OCI-LY3 (cell line): ENCODE measurements around the gene TM9SF2.

Experiments used
- H2AFZ ChIP-seq: fragments of 200-600, 300-600 bp; shearing (Covaris generic); 2 replicates; pipeline ENCODE4 v1.6.0; 2014; ENCODE audit warnings: antibody characterized with exemption, low read depth, low read length
- H3K27ac ChIP-seq: fragments of 200-600, 300-600 bp; sonication (generic); 2 replicates; pipeline ENCODE4 v1.5.1; 2014; ENCODE audit warnings: mild to moderate bottlenecking, low read length, moderate library complexity, mixed read lengths
- H3K27me3 ChIP-seq: fragments of 200-600, 300-600 bp; sonication (generic); 2 replicates; pipeline ENCODE4 v1.6.1; 2014; ENCODE audit warnings: low read depth, low read length, mixed read lengths
- H3K36me3 ChIP-seq: fragments of 200-600, 300-600 bp; sonication (generic); replicated peaks from 2 replicates; pipeline ENCODE3; 2014; ENCODE audit warnings: low read depth, low read length, mixed read lengths
- H3K4me1 ChIP-seq: fragments of 300-600, 200-600 bp; sonication (generic); 2 replicates; pipeline ENCODE4 v1.6.1; 2014; ENCODE audit warnings: low read length, mixed read lengths
- H3K4me2 ChIP-seq: fragments of 200-600, 300-600 bp; sonication (generic); 2 replicates; pipeline ENCODE4 v1.6.1; 2014; ENCODE audit warnings: low read length, mixed read lengths
- H3K4me3 ChIP-seq: fragments of 300-600, 200-600 bp; sonication (generic); 2 replicates; pipeline ENCODE4 v1.5.1; 2014; ENCODE audit warnings: antibody characterized with exemption, mild to moderate bottlenecking, low read length, moderate library complexity
- H3K79me2 ChIP-seq: fragments of 300-600, 200-600 bp; shearing (Covaris generic); 2 replicates; pipeline ENCODE4 v1.6.1; 2014; ENCODE audit warnings: mild to moderate bottlenecking, low read length, mixed read lengths
- H3K9ac ChIP-seq: fragments of 300-600, 200-600 bp; shearing (Covaris generic); 2 replicates; pipeline ENCODE4 v1.6.0; 2014; ENCODE audit warnings: mild to moderate bottlenecking, low read length, moderate library complexity
- H3K9me3 ChIP-seq: fragments of 200-600, 300-600 bp; shearing (Covaris generic); 2 replicates; pipeline ENCODE4 v1.6.1; 2014; ENCODE audit warnings: low read length, mixed read lengths; ENCODE audit not compliant: insufficient read depth
- H4K20me1 ChIP-seq: fragments of 200-600, 300-600 bp; sonication (generic); 2 replicates; pipeline ENCODE4 v1.6.1; 2016; ENCODE audit warnings: low read length, mixed read lengths; ENCODE audit not compliant: insufficient read depth
- EZH2phosphoT487 ChIP-seq: fragments of 200-600 bp; shearing (Covaris generic); IDR thresholded peaks from 2 replicates; pipeline ENCODE4 v1.6.1; 2018; ENCODE audit warnings: antibody characterized with exemption, mixed run types, low read depth
- TF ChIP-seq, protein P1 (sequence below): fragments of 200-600, 300-600 bp; sonication (generic); IDR thresholded peaks from 2 replicates; pipeline ENCODE4 v1.5.1; 2014; ENCODE audit warnings: antibody characterized with exemption, low read length, low read depth

Gene TM9SF2

DNA sequence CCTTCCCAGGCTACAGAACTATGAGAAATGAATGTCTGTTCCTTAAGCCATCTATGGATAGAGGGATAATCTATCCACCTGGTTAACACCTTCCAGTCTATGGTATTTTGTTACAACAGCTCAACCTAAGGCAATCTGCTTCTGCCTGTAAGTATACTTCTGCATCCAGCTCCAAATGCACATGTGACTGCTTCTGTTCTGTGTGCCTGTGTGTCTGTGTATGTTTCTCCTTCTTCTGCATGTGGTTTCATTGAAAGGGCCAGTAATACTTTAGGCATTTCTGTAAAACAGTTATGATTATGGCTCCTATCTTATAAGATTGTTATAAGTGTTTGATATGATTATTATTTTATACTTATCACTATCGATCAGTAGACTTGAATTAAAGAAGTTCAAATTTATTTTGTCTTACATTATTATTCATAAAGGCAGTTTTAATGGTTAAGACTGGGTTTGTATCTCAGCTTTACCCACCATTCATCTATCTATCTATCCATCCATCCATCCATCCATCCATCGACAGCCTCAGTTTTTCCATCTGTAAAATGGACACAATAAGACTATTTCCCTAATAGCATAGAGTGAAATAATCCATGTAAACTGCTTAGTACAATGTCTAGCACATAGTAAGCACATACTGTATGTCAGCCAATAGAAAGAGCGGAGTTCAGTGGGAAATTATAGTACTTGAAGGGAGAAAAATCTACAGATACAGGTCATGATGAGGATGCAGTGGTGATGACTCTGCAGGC, 37.5 kb upstream of the TM9SF2 start:
- Histone ChIP-seq H3K36me3 (no peaks in the 10 kb centered on the region), H4K20me1 (no peaks in the 10 kb centered on the region), H3K4me3 (no peak overlapping the region), H3K27me3 (peaks cover under 1% of the 10 kb centered on the region; the same call in 1 of the 2 replicates), H3K9ac (no peak overlapping the region), H3K4me1 (peaks cover 18% of the 10 kb centered on the region), H3K27ac (no peak overlapping the region), H3K4me2 (0 out of 2 replicates have a peak overlapping the region, but pooled peaks have one; percentile 37), H3K79me2 (no peaks in the 10 kb centered on the region), H3K9me3 (no peaks in the 10 kb centered on the region), H2AFZ (no peak overlapping the region)
- TF ChIP-seq, protein P1, sequence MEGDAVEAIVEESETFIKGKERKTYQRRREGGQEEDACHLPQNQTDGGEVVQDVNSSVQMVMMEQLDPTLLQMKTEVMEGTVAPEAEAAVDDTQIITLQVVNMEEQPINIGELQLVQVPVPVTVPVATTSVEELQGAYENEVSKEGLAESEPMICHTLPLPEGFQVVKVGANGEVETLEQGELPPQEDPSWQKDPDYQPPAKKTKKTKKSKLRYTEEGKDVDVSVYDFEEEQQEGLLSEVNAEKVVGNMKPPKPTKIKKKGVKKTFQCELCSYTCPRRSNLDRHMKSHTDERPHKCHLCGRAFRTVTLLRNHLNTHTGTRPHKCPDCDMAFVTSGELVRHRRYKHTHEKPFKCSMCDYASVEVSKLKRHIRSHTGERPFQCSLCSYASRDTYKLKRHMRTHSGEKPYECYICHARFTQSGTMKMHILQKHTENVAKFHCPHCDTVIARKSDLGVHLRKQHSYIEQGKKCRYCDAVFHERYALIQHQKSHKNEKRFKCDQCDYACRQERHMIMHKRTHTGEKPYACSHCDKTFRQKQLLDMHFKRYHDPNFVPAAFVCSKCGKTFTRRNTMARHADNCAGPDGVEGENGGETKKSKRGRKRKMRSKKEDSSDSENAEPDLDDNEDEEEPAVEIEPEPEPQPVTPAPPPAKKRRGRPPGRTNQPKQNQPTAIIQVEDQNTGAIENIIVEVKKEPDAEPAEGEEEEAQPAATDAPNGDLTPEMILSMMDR: no peak
- TF ChIP-seq EZH2phosphoT487: no peak

DNA sequence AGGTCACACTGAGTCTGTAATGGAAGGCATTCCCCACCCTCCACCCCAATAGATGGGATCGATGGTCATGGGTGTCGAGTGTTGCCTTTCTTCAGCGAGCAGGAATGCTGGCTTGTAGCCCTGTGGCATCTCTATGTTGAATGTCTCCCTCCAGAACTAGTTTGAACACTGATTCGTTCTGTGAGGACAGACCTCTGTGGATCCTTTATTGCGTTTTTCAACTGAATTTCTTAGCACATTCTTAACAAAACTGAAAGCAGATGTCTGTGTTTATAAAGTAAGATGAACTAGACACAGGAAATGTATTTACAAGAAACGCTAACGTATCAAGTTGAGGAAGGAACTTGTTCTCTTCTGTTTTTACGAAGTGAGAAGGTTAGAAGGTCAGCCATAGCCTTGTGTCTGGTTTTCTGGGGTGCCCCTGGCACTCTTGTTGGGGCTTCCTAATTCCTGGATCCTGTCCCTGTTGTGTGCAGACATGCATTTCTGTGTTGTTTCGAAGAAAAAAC, 36.8 kb upstream of the TM9SF2 start:
- Histone ChIP-seq H3K4me2 (peak overlapping the region; percentile 37), H3K9me3 (no peaks in the 10 kb centered on the region), H4K20me1 (no peaks in the 10 kb centered on the region), H3K27me3 (peaks cover 8% of the 10 kb centered on the region), H3K27ac (no peak overlapping the region), H3K36me3 (no peaks in the 10 kb centered on the region), H3K4me1 (peaks cover 18% of the 10 kb centered on the region), H3K4me3 (0 out of 2 replicates have a peak overlapping the region, but pooled peaks have one; percentile 14), H3K9ac (no peak overlapping the region), H2AFZ (peak overlapping the region; percentile 55; the same call in 1 of the 2 replicates), H3K79me2 (no peaks in the 10 kb centered on the region)
- TF ChIP-seq, protein P1: no peak
- TF ChIP-seq EZH2phosphoT487: no peak

DNA sequence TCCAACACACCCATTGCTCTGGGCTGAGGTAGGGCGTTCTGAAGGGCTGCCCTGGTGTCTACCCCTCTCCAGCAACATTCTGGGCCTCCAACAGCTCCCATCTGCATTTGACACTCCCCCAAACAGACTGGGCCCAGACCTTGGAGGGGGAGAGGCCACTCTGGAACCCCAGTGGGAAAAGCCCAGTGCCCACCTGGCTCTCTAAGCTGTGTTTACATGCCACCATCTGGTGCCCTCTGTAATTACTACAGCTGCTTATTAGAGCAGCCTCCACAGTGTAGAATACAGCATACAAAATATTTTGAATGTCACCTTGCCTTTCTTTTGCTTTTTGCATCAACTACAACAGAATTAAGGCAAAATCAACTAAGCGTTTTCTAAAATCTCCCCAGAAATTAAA, 35.8 kb upstream of the TM9SF2 start:
- Histone ChIP-seq H4K20me1 (no peaks in the 10 kb centered on the region), H3K27ac (no peak overlapping the region), H3K27me3 (peaks cover 14% of the 10 kb centered on the region), H2AFZ (no peak overlapping the region), H3K4me3 (no peak overlapping the region), H3K36me3 (no peaks in the 10 kb centered on the region), H3K4me1 (peaks cover 17% of the 10 kb centered on the region), H3K79me2 (no peaks in the 10 kb centered on the region), H3K9ac (no peak overlapping the region), H3K9me3 (no peaks in the 10 kb centered on the region), H3K4me2 (no peak overlapping the region)
- no peak for TF ChIP-seq EZH2phosphoT487
- TF ChIP-seq, protein P1: no peak

DNA sequence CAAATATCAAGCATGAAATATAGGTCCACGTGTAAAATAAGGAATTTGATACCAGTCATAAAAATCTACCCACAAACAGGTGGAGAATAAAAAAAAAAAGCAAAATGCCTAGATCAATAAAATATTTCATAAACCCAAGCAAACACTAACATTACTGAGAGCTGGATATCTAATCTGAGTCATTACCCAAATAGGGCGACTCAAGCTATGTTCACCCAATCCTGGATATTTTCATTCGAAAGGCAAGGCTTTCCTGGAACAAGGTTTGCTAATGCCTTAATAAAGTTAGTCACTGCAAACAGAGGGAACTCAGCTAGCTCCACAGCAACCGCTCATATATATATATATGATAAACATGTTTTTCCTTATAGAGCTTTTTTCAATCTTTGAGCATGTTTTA, 33.5 kb upstream of the TM9SF2 start:
- Histone ChIP-seq H3K27me3 (peaks cover 19% of the 10 kb centered on the region), H3K4me2 (no peak overlapping the region), H3K4me1 (peaks cover 9% of the 10 kb centered on the region), H3K9me3 (no peaks in the 10 kb centered on the region), H2AFZ (no peak overlapping the region), H3K9ac (no peak overlapping the region), H3K79me2 (no peaks in the 10 kb centered on the region), H3K36me3 (no peaks in the 10 kb centered on the region), H3K27ac (no peak overlapping the region), H4K20me1 (no peaks in the 10 kb centered on the region), H3K4me3 (no peak overlapping the region)
- TF ChIP-seq, protein P1: no peak
- TF ChIP-seq EZH2phosphoT487: no peak
